MCF 10A (cell line): Measurements from ENCODE around the gene EHD1. TPM values are rescaled to one million over a fixed set of nuclear protein-coding genes. Genes with fewer than 3 reads are reported as not detected.

Experiments
- BruUV-seq: library from RNA; stranded (reverse); fragments of 400-500 nt; replicated peaks from 2 replicates; lab custom pipeline; 2021; lab: Mats Ljungman, UMichigan
- CTCF ChIA-PET: fragments of 300-600 bp; sonication (Branson Sonifier 250); formaldehyde crosslinking; extraction: SDS; loops from one replicate; lab custom pipeline; 2021; ENCODE audit warnings: antibody characterized with exemption, inconsistent platforms; lab: Yijun Ruan, JAX
- POLR2A ChIA-PET: fragments of 300-600, 350-650 bp; sonication (Branson Sonifier 250); formaldehyde crosslinking; extraction: SDS; loops from one replicate; lab custom pipeline; 2020; ENCODE audit warnings: antibody characterized with exemption, inconsistent platforms; lab: Yijun Ruan, JAX
- DNase-seq: peaks from one replicate; pipeline ENCODE4 v3.0.0-alpha.2; 2018; ENCODE audit not compliant: unreplicated experiment
- H3K27ac Mint-ChIP-seq: one replicate; pipeline ENCODE4 v1.8.0; 2022; ENCODE audit warnings: mild to moderate bottlenecking, low read depth, mixed read lengths; ENCODE audit not compliant: unreplicated experiment
- H3K27me3 Mint-ChIP-seq: one replicate; pipeline ENCODE4 v1.8.0; 2022; ENCODE audit warnings: mixed read lengths; ENCODE audit not compliant: insufficient read depth, unreplicated experiment
- H3K36me3 Mint-ChIP-seq: one replicate; pipeline ENCODE4 v1.8.0; 2022; ENCODE audit warnings: mild to moderate bottlenecking, moderate library complexity, mixed read lengths; ENCODE audit not compliant: insufficient read depth, unreplicated experiment
- H3K4me1 Mint-ChIP-seq: one replicate; pipeline ENCODE4 v1.8.0; 2022; ENCODE audit warnings: mixed read lengths; ENCODE audit not compliant: insufficient read depth, unreplicated experiment
- H3K4me3 Mint-ChIP-seq: one replicate; pipeline ENCODE4 v1.8.0; 2022; ENCODE audit warnings: mild to moderate bottlenecking, moderate library complexity, mixed read lengths; ENCODE audit not compliant: unreplicated experiment
- H3K9me3 Mint-ChIP-seq: one replicate; pipeline ENCODE4 v1.8.0; 2022; ENCODE audit warnings: mixed read lengths; ENCODE audit not compliant: unreplicated experiment
- intact Hi-C: fragments of 100-400 bp; cut with micrococcal nuclease; formaldehyde crosslinking; loops from 2 replicates; pipeline ENCODE4 v1.14.1; 2022
- total RNA-seq: library from RNA; stranded (reverse); gene quantifications from 2 replicates; pipeline ENCODE4 v1.2.3, GENCODE V29; 2022
- TF ChIP-seq, protein P1 (sequence below): fragments of 200-600 bp; IDR thresholded peaks from one replicate; pipeline ENCODE4 v1.8.0; 2022; ENCODE audit warnings: antibody characterized with exemption, mild to moderate bottlenecking; ENCODE audit not compliant: unreplicated experiment

Gene EHD1
- total RNA-seq, 1 experiment from 2014 or later: 80.6 TPM

DNA sequence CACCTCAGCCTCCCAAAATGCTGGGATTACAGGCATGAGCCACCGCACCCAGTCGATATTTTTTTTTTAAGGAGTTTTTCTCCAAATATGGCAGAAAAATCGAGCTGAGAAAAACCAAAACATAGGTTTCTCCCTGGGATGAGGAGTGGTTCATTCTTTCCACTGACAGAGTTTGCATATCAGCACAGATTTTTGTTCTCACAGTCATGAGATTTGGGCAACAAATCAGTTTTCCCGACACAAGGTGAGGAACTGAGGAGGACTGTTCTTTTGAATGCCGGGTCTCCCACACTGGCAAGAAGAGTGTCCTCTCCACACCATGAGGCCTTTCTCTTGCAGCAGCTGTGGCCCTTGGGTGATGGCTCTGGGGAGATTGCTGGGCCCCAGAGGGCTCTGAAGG is 3.8 kb upstream of the EHD1 start:
- TF ChIP-seq, protein P1, sequence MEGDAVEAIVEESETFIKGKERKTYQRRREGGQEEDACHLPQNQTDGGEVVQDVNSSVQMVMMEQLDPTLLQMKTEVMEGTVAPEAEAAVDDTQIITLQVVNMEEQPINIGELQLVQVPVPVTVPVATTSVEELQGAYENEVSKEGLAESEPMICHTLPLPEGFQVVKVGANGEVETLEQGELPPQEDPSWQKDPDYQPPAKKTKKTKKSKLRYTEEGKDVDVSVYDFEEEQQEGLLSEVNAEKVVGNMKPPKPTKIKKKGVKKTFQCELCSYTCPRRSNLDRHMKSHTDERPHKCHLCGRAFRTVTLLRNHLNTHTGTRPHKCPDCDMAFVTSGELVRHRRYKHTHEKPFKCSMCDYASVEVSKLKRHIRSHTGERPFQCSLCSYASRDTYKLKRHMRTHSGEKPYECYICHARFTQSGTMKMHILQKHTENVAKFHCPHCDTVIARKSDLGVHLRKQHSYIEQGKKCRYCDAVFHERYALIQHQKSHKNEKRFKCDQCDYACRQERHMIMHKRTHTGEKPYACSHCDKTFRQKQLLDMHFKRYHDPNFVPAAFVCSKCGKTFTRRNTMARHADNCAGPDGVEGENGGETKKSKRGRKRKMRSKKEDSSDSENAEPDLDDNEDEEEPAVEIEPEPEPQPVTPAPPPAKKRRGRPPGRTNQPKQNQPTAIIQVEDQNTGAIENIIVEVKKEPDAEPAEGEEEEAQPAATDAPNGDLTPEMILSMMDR: no peak
- no TSS peak for BruUV-seq
- Mint-ChIP-seq H3K9me3 (no peaks in the 10 kb centered on the region), H3K27me3 (no peaks in the 10 kb centered on the region), H3K4me3 (no peak overlapping the region), H3K36me3 (no peaks in the 10 kb centered on the region), H3K27ac (no peak overlapping the region), H3K4me1 (peaks cover 13% of the 10 kb centered on the region)
- intact Hi-C loops: no loop called here
- ChIA-PET POLR2A (interaction anchor here (0.7 kb wide), 1 partner anchor 27 kb away, joined by 4 read pairs; no protein-coding TSS in a partner anchor), CTCF (interaction anchor here (2.6 to 19.1 kb wide), 2 partner anchors 12 to 32 kb away, joined by 10 to 286 read pairs; partner anchors contain the start of gene CDC42BPG)
- no peak for DNase-seq

DNA sequence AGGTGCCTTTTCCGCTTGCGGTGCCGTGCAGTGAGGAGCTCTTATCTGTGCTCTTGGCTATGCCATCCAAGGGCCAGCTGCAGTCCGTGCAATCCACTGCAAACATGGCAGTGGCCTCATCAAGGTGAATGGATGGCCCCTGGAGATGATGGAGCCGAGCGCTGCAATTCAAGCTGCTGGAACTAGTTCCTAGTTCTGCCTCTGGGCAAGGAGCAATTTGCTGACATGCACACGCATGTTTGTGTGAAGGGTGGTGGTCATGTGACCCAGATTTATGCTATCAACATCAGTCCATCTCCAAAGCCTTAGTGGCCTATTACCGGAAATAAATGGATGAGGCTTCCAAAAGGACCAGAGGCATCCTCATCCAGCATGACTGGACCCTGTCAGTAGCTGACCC is 3.1 kb upstream of the EHD1 start:
- peaks cover 21% of the 10 kb centered on the region for H3K4me1 Mint-ChIP-seq
- TF ChIP-seq, protein P1: no peak
- no peak for DNase-seq
- H3K27ac Mint-ChIP-seq: no peak overlapping the region
- no peaks in the 10 kb centered on the region for H3K9me3 Mint-ChIP-seq
- BruUV-seq: no TSS peak
- ChIA-PET POLR2A (interaction anchor here (0.5 to 7.3 kb wide), 5 partner anchors 16 to 102 kb away, joined by 3 to 103 read pairs (median 4); partner anchors contain the start of gene MEN1), CTCF (interaction anchor here (0.6 to 19.1 kb wide), 3 partner anchors 13 to 96 kb away, joined by 3 to 286 read pairs (median 10); partner anchors contain the start of gene CDC42BPG)
- no peaks in the 10 kb centered on the region for H3K27me3 Mint-ChIP-seq
- no peak overlapping the region for H3K4me3 Mint-ChIP-seq
- intact Hi-C loops: no loop called here
- H3K36me3 Mint-ChIP-seq: no peaks in the 10 kb centered on the region

DNA sequence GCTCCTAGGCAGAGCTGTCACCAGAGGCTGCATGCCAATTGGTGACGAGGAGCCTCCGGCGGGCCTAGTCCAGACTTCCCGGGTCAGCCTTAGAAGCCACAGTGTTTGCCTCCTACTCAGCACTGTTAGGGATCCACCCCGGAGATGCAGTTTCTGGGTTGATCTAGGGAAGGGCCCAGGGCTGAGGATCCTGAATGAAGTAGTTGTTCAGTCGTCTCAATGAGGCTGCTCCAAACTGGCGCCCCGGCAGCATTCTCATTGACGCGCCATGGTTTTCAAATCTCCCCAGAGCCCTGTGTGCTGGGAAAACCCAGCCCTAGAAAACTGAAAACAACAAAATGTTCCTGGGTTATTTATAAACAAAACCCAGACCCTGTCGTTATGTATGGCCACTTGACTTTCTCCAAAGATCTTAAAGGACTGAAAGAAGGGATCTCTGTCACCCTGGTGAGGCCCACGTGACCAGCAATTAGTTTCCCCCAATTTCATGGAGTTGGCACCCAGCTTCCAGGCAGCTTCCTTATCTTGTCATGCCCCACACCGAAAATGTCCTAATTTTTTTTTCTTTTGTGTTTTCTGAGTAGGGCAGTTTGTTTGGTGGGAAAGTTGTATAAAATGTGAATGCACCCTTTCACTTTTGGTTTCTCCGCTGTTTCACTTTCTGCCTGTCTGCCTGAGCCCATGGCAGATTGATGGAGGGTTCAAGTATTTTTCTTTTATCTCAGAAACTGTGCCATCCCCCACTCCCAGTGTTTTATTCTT is 2.0 kb upstream of the EHD1 start:
- Mint-ChIP-seq H3K27me3 (no peaks in the 10 kb centered on the region), H3K36me3 (peaks cover 1% of the 10 kb centered on the region), H3K27ac (no peak overlapping the region), H3K4me1 (peaks cover 22% of the 10 kb centered on the region), H3K4me3 (no peak overlapping the region), H3K9me3 (no peaks in the 10 kb centered on the region)
- no TSS peak for BruUV-seq
- ChIA-PET CTCF (interaction anchor here (0.6 to 19.1 kb wide), 7 partner anchors 8 to 617 kb away, joined by 3 to 286 read pairs (median 5); partner anchors contain the start of genes ARL2 and CDC42BPG), POLR2A (interaction anchor here (7.3 kb wide), 1 partner anchor 15 kb away, joined by 103 read pairs; no protein-coding TSS in a partner anchor)
- intact Hi-C loops: no loop called here
- TF ChIP-seq, protein P1: no peak
- DNase-seq: no peak
